Tibial nerve (tissue), 4 donors: Measurements from ENCODE around the gene PPM1H. TPM values are rescaled to one million over a fixed set of nuclear protein-coding genes. Genes with fewer than 3 reads are reported as not detected.

Experiments used
- DNase-seq, 2 donors: peaks; one replicate each; pipeline ENCODE4 v3.0.0-alpha.2; 2019; ENCODE audit warnings: low spot score in 2 of 2
- H3K27ac ChIP-seq, 4 donors: fragments of 200-600 bp; sonication (generic) in 3 of 4; one replicate each; pipeline ENCODE4 v1.5.1; 2017 to 2019; ENCODE audit warnings: mild to moderate bottlenecking in 1 of 4
- H3K27me3 ChIP-seq, 2 donors: fragments of 200-600 bp; sonication (generic) in 1 of 2; one replicate each; pipeline versions ENCODE4 v1.5.1 to v1.6.0; 2017 to 2019
- H3K36me3 ChIP-seq, 3 donors: fragments of 200-600 bp; sonication (generic); one replicate each; pipeline ENCODE4 v1.5.1; 2018 to 2019
- H3K4me1 ChIP-seq, 4 donors: fragments of 200-600 bp; sonication (generic) in 3 of 4; one replicate each; pipeline ENCODE4 v1.5.1; 2017 to 2019
- H3K4me3 ChIP-seq, 4 donors: fragments of 200-600 bp; sonication (generic) in 3 of 4; one replicate each; pipeline ENCODE4 v1.5.1; 2017 to 2019; ENCODE audit warnings: mild to moderate bottlenecking in 1 of 4, moderate library complexity in 1 of 4
- H3K9me3 ChIP-seq, 4 donors: fragments of 200-600 bp; sonication (generic) in 3 of 4; one replicate each; pipeline ENCODE4 v1.5.1; 2017 to 2019
- EP300 ChIP-seq, 2 donors: sonication (generic); formaldehyde crosslinking; IDR thresholded peaks; one replicate each; pipeline ENCODE4 v1.6.1; 2017; ENCODE audit warnings: antibody characterized with exemption in 2 of 2, mild to moderate bottlenecking in 1 of 2
- POLR2A ChIP-seq, 2 donors: fragments of 450-650 bp; IDR thresholded peaks; one replicate each; pipeline ENCODE4 v1.6.1; 2017; ENCODE audit warnings: antibody characterized with exemption in 2 of 2, mild to moderate bottlenecking in 2 of 2, moderate library complexity in 2 of 2
- WGBS, 2 donors: methylation state at CpG; one replicate each; pipeline ENCODE4 v1.1.5; 2018; 5-methylcytosine and 5-hydroxymethylcytosine counted together
- total RNA-seq, 4 donors: library from RNA; depleted of rRNA; stranded (reverse); fragments of >200 nt; gene quantifications; one replicate each; pipeline ENCODE4 v1.1.0, GENCODE V29; 2016
- TF ChIP-seq, protein P1 (sequence below), 5 experiments: fragments of 200-600 bp in 3 of 5; fragments of 450-650 bp in 2 of 5; sonication (generic) in 3 of 5; IDR thresholded peaks; one replicate each; pipeline ENCODE4 v1.5.1; 2016 to 2019; ENCODE audit warnings: antibody characterized with exemption in 5 of 5, mild to moderate bottlenecking in 3 of 5, moderate library complexity in 2 of 5

Gene PPM1H
- total RNA-seq, 4 donors from 2014 or later = 0.78 to 2.6 (median 1.3) TPM

DNA sequence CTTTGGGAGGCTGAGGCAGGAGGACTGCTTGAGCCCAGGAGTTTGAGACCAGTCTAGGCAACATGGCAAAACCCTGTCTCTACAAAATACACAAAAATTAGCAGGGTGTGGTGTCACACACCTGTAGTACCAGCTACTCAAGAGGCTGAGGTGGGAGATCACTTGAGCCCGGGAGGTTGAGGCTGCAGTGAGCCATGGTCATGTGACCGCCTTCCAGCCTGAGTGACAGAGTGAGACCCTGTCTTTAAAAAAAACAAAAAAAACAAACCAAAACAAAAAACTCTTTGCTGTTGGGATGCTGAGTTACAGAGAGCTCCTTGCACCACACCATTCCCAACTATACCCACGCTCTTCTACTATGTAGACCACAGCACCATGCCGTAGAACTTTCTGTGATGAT is 221.2 kb downstream of the PPM1H start:
- Histone ChIP-seq H3K27ac (peak overlapping the region in 1 of 4 donors; percentile 79), H3K36me3 (no peaks in the 10 kb centered on the region), H3K27me3 (no peaks in the 10 kb centered on the region), H3K9me3 (no peaks in the 10 kb centered on the region), H3K4me3 (no peak overlapping the region), H3K4me1 (peaks cover 0 to 35% (median 7%) of the 10 kb centered on the region in 4 donors)
- DNase-seq = no peak
- WGBS, 2 donors = 95 to 99% methylated on average over 4 of the region's 4 CpGs
- TF ChIP-seq, protein P1, sequence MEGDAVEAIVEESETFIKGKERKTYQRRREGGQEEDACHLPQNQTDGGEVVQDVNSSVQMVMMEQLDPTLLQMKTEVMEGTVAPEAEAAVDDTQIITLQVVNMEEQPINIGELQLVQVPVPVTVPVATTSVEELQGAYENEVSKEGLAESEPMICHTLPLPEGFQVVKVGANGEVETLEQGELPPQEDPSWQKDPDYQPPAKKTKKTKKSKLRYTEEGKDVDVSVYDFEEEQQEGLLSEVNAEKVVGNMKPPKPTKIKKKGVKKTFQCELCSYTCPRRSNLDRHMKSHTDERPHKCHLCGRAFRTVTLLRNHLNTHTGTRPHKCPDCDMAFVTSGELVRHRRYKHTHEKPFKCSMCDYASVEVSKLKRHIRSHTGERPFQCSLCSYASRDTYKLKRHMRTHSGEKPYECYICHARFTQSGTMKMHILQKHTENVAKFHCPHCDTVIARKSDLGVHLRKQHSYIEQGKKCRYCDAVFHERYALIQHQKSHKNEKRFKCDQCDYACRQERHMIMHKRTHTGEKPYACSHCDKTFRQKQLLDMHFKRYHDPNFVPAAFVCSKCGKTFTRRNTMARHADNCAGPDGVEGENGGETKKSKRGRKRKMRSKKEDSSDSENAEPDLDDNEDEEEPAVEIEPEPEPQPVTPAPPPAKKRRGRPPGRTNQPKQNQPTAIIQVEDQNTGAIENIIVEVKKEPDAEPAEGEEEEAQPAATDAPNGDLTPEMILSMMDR (IDR thresholded peaks at IDR 0.05) = no peak
- TF ChIP-seq EP300 (IDR thresholded peaks at IDR 0.05) (no peak), POLR2A (IDR thresholded peaks at IDR 0.05) (no peak)

DNA sequence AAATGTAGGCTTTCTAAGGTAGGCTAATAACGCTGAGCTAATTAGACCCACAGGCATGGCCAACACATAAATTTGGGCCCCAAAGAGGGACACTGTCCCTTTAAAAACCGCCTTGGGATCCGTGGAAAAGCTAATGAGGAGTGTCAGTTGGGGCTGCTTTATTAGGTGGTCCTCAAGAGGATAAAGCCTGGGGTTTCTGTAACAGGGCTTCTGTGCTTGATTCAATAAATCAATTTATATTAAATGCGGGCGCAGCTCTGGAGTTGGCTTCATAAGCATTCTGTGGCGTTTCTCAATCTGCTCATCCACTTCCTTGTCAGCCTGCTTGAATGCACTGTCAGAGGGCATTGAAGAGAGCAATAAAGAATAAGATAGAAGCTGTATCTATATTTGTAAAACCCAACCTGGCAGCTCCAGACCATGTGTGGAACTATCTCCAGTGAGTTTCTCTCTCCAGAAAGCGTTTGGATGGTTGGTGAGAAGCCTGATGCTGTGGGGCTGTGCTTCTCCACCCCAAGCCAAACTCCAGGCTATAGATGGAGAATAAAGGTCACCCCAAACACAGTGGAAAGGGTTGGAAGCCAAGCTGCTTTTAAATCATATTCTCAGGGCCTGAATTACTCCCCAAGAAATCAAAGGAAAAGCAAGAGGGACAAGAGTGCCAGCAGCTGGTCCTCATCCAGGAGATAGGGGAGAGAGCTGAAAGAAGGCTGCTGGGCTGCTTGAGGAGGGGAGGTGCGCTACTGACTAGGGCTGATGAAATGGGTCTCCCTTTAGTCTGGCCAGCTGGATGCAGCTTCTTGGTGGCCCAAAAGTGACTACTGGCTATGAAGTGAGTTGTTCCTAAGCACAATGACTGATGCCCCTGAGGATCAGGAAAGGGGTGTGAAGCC is 222.0 kb downstream of the PPM1H start:
- H3K27ac ChIP-seq = peak overlapping the region in 2 of 4 donors; percentile 0 to 79
- H3K4me1 ChIP-seq = peaks cover 0 to 35% (median 7%) of the 10 kb centered on the region in 4 donors
- no peaks in the 10 kb centered on the region for H3K9me3 ChIP-seq
- no peaks in the 10 kb centered on the region for H3K36me3 ChIP-seq
- 73 to 80% methylated on average over 8 of the region's 8 CpGs for WGBS, 2 donors
- TF ChIP-seq POLR2A (IDR thresholded peaks at IDR 0.05) = no peak
- TF ChIP-seq, protein P1 (IDR thresholded peaks at IDR 0.05) = no peak
- TF ChIP-seq EP300 (IDR thresholded peaks at IDR 0.05) = no peak
- no peak overlapping the region for H3K4me3 ChIP-seq
- no peak for DNase-seq
- H3K27me3 ChIP-seq = no peaks in the 10 kb centered on the region

DNA sequence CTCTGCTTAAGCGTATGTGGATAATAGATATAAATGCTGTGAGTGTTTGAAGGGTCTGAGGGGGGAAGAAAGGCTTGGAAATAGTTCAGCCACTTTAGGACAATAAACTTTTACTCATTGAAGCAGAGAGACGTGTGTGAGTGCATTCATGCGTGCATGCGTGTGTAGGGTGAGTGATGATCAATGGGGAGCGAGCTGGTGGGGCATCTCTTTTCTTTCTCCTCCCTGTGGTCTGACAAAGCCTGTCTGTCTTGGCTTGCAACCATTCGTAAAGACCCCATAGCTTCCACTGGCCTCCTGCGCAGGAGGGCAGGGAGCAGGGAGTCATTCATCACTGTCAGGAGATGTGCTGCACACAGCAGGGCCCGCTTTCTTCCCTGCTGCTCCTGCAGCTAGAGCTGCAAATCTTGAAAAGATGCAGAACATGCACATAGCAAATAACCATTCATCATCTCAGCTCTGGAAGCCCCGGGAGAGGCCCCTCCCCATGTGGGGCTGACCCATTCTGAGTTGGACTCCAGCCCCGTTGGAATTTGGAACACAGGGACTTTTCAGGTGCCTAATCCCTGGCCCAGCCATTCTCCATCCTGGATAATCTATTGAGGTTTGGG is 223.2 kb downstream of the PPM1H start:
- no peak for DNase-seq
- H3K36me3 ChIP-seq = no peaks in the 10 kb centered on the region
- no peak overlapping the region for H3K27ac ChIP-seq
- peaks cover 0 to 35% (median 7%) of the 10 kb centered on the region in 4 donors for H3K4me1 ChIP-seq
- no peaks in the 10 kb centered on the region for H3K9me3 ChIP-seq
- H3K4me3 ChIP-seq = no peak overlapping the region
- H3K27me3 ChIP-seq = no peaks in the 10 kb centered on the region
- TF ChIP-seq, protein P1 (IDR thresholded peaks at IDR 0.05) = no peak
- WGBS, 2 donors = 52 to 57% methylated on average over 10 of the region's 10 CpGs

DNA sequence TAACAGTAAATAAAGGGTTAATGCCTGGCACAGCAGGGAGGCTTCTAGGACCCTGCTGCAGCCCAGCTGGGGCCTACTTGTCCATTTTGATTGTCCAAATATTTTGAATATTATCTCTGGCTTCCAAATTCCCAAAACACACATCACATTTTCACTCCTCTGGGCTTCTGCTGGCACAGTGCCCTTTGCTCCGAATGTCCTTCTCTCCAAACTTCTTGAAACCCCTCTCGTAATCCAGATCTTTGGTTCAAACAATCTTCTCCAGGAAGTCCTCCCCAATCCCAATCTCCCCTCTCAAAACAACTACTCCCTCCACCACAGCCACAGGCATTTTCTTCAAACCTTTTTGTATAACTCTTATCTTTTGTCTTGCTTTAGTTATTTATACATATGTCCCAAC is 225.6 kb downstream of the PPM1H start:
- DNase-seq = no peak
- H3K36me3 ChIP-seq = no peaks in the 10 kb centered on the region
- WGBS, 2 donors = 24 to 26% methylated on average over 2 of the region's 2 CpGs
- H3K9me3 ChIP-seq = no peaks in the 10 kb centered on the region
- H3K4me1 ChIP-seq = peaks cover 0 to 20% (median 3%) of the 10 kb centered on the region in 4 donors
- H3K27me3 ChIP-seq = no peaks in the 10 kb centered on the region
- no peak overlapping the region for H3K27ac ChIP-seq
- no peak overlapping the region for H3K4me3 ChIP-seq
- TF ChIP-seq EP300 (IDR thresholded peaks at IDR 0.05) (no peak), POLR2A (IDR thresholded peaks at IDR 0.05) (no peak)
- TF ChIP-seq, protein P1 (IDR thresholded peaks at IDR 0.05) = no peak

DNA sequence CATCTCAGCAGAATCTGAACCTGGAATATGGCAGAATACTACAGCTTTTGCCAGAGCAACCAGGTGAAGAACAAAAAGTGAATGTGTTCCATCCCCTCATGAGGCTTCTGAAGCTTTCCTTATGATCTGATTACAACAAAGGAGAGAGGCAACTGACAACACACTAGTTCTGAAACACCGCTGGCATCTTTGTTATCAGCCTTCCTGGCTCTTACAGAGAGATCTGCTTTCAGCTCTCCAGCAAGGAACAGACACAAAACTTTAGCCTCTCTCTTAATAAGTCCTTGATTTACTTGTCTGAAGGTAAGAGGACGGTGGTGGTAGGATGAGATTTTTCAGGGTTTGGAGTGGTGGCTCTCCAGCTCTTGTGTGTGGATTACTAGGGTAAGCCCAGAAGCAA is 227.0 kb downstream of the PPM1H start:
- no peaks in the 10 kb centered on the region for H3K27me3 ChIP-seq
- TF ChIP-seq EP300 (IDR thresholded peaks at IDR 0.05) = no peak
- no peak for TF ChIP-seq POLR2A (IDR thresholded peaks at IDR 0.05)
- TF ChIP-seq, protein P1 (IDR thresholded peaks at IDR 0.05) = no peak
- no peak overlapping the region for H3K27ac ChIP-seq
- H3K36me3 ChIP-seq = no peaks in the 10 kb centered on the region
- DNase-seq = no peak
- no peaks in the 10 kb centered on the region for H3K9me3 ChIP-seq
- no peak overlapping the region for H3K4me3 ChIP-seq
- 96% methylated on average over 2 of the region's 2 CpGs for WGBS, 2 donors
- H3K4me1 ChIP-seq = peaks cover 0 to 24% (median 10%) of the 10 kb centered on the region in 4 donors
